Measurements from ENCODE around the gene ZNF521. TPM values are rescaled to one million over a fixed set of nuclear protein-coding genes. Genes with fewer than 3 reads are reported as not detected.

The ZNF521 gene
- total and polyA plus RNA-seq, 2 experiments from 2014 or later: 3.1 to 9.2 TPM

- Histone ChIP-seq H4K20me1 (replicated peaks; ENCODE audit: insufficient read depth) (no peaks in the 10 kb centered on the region), H3K4me2 (no peak overlapping the region), H3K4me1 (ENCODE audit: insufficient read depth) (no peaks in the 10 kb centered on the region), H3F3A (replicated peaks; ENCODE audit: low read depth) (no peaks in the 10 kb centered on the region), H2AFZ (0 out of 2 replicates have a peak overlapping the region, but pooled peaks have one; percentile 47), H3K27ac (ENCODE audit: low read depth) (no peak overlapping the region), H3K9me2 (ENCODE audit: insufficient read depth) (0 out of 2 replicates have a peak, but pooled peaks cover 5% of the 10 kb centered on the region), H3K36me3 (ENCODE audit: insufficient read depth) (no peaks in the 10 kb centered on the region; the same call in 1 of the 2 replicates), H3K79me2 (replicated peaks; ENCODE audit: insufficient read depth) (no peaks in the 10 kb centered on the region), H3K27me3 (ENCODE audit: insufficient read depth) (no peaks in the 10 kb centered on the region), H3K4me3 (no peak overlapping the region)
- DNase-seq (ENCODE audit: low spot score) (no peak), ATAC-seq (no peak)
- Mint-ChIP-seq H3K36me3 (ENCODE audit: low read depth) (no peaks in the 10 kb centered on the region), H3K27ac (no peak overlapping the region), H3K9me3 (peaks cover 6% of the 10 kb centered on the region), H3K4me1 (no peaks in the 10 kb centered on the region), H3K27me3 (ENCODE audit: insufficient read depth, low read depth, poor library complexity) (peaks cover 2% of the 10 kb centered on the region), H3K4me3 (no peak overlapping the region)
- TF ChIP-seq CREB1 (CRISPR knock-in tag; IDR thresholded peaks at IDR 0.05; ENCODE audit: low read depth) (no peak), ZNF331 (CRISPR knock-in tag; IDR thresholded peaks at IDR 0.05; ENCODE audit: low read depth) (no peak), ZNF462 (CRISPR knock-in tag; IDR thresholded peaks at IDR 0.05) (no peak), JUNB (IDR thresholded peaks at IDR 0.05; ENCODE audit: unreplicated experiment) (no peak), CTCF (conservative IDR thresholded peaks at IDR 0.05; ENCODE audit: low read depth in 2 of 2) (no peak), STAT1 (IDR thresholded peaks at IDR 0.05; ENCODE audit: unreplicated experiment) (no peak), NANOG (IDR thresholded peaks at IDR 0.05; ENCODE audit: borderline replicate concordance) (no peak), EZH2 (IDR thresholded peaks at IDR 0.05; ENCODE audit: low read depth, unreplicated experiment) (no peak), POLR2AphosphoS5 (IDR thresholded peaks at IDR 0.05; ENCODE audit: low read depth) (no peak), ETS1 (IDR thresholded peaks at IDR 0.05) (no peak), ZNF114 (CRISPR knock-in tag; IDR thresholded peaks at IDR 0.05) (no peak), EZH2phosphoT487 (IDR thresholded peaks at IDR 0.05; ENCODE audit: unreplicated experiment) (no peak)
- TF ChIP-seq, protein P1, sequence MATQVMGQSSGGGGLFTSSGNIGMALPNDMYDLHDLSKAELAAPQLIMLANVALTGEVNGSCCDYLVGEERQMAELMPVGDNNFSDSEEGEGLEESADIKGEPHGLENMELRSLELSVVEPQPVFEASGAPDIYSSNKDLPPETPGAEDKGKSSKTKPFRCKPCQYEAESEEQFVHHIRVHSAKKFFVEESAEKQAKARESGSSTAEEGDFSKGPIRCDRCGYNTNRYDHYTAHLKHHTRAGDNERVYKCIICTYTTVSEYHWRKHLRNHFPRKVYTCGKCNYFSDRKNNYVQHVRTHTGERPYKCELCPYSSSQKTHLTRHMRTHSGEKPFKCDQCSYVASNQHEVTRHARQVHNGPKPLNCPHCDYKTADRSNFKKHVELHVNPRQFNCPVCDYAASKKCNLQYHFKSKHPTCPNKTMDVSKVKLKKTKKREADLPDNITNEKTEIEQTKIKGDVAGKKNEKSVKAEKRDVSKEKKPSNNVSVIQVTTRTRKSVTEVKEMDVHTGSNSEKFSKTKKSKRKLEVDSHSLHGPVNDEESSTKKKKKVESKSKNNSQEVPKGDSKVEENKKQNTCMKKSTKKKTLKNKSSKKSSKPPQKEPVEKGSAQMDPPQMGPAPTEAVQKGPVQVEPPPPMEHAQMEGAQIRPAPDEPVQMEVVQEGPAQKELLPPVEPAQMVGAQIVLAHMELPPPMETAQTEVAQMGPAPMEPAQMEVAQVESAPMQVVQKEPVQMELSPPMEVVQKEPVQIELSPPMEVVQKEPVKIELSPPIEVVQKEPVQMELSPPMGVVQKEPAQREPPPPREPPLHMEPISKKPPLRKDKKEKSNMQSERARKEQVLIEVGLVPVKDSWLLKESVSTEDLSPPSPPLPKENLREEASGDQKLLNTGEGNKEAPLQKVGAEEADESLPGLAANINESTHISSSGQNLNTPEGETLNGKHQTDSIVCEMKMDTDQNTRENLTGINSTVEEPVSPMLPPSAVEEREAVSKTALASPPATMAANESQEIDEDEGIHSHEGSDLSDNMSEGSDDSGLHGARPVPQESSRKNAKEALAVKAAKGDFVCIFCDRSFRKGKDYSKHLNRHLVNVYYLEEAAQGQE (IDR thresholded peaks at IDR 0.05; ENCODE audit: unreplicated experiment): no peak
Measured at GRCh38 chr18:25364732-25365131, 12.8 kb upstream of the ZNF521 start.

Data from GM23338 (cell line).